Mesodermal cell (in vitro differentiated cells): Measurements from ENCODE around the gene FER.

ENCODE experiments used
- H3K27ac ChIP-seq: 2 replicates; pipeline ENCODE4 v1.7.0; 2013; ENCODE audit warnings: mild to moderate bottlenecking, low read depth, low read length, moderate library complexity; ENCODE audit not compliant: severe bottlenecking
- H3K36me3 ChIP-seq: 2 replicates; pipeline ENCODE4 v1.7.1; 2013; ENCODE audit warnings: mild to moderate bottlenecking, low read length, moderate library complexity; ENCODE audit not compliant: control insufficient read depth, insufficient read depth
- H3K4me1 ChIP-seq: one replicate; pipeline ENCODE4 v1.7.1; 2013; ENCODE audit warnings: mild to moderate bottlenecking, low read length; ENCODE audit not compliant: insufficient read depth, control insufficient read depth, poor library complexity, severe bottlenecking
- H3K4me3 ChIP-seq: 2 replicates; pipeline ENCODE4 v1.7.0; 2013; ENCODE audit warnings: low read length, control low read depth, mild to moderate bottlenecking; ENCODE audit not compliant: insufficient read depth, poor library complexity, severe bottlenecking; ENCODE audit errors: extremely low read depth
- H3K9me3 ChIP-seq: 2 replicates; pipeline ENCODE4 v1.7.1; 2013; ENCODE audit warnings: mild to moderate bottlenecking, low read length, moderate library complexity; ENCODE audit not compliant: control insufficient read depth
- WGBS, 2 experiments: methylation state at CpG; one replicate each; pipeline ENCODE4 v1.1.5; 2013; ENCODE audit warnings: missing lambda C conversion rate in 2 of 2; ENCODE audit not compliant: insufficient coverage in 2 of 2; 5-methylcytosine and 5-hydroxymethylcytosine counted together

Gene FER

DNA sequence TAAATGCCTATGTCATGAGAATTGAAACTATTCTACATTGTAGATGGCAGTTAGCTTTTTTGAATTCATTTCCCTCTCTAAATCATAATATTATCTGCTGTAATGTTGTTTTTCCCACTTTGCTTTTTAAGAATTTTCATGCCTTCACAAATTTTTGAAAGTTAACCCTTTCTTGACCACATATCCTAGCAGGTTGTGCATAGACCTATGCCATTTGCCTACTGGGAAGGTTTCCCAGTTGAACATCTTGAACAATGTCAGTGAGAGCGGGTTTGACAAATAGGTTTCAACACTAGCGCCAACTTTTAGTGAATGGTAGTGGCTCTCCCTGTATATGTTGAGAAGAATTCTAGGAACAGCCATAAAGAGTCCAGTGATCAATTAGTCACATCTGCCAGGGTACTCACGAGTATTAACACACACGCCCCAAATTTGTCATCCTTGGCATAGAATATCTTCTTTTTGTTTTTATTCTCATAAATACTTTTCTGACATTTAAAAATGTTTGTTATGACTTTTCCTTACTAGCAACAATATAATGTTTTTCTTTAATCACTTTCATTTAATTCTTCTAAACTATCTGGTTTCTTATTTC, 354.5 kb downstream of the FER start:
- H3K4me1 ChIP-seq = peaks cover 8% of the 10 kb centered on the region
- H3K4me3 ChIP-seq = no peak overlapping the region
- 94 to 100% methylated on average over 2 of the region's 4 CpGs for WGBS, 2 experiments
- H3K9me3 ChIP-seq = no peaks in the 10 kb centered on the region
- H3K27ac ChIP-seq = no peak overlapping the region
- no peaks in the 10 kb centered on the region for H3K36me3 ChIP-seq

DNA sequence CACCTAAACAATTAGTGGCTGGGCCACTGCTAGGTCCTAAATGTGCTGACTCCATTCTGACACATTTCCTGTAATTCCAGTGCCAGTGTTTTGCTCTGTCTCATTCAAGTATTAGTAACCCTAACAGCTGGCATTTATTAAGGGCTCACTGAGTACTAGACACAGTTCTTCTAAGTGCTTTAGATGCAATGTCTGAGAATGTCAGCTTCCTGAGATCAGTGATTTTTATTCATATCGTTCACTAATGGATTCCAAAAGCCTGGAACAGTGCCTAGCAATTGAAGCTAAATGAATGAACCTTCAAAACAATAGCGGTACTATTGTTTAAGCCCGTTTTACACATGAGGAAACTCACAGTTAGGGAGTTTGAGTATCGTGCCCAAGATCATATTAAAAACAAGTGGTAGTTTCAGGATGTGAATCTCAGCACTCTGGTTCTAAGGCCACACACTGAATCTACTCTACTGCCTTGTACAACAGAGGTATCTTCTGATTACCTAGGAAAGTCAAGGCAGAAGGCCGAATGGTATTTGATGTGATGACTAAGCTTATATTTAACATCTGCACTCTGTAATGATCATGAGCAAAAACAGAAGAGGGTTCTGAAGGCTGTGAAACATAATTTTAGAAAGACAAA, 358.1 kb downstream of the FER start:
- H3K27ac ChIP-seq = peak overlapping the region; percentile 31
- 90 to 91% methylated on average over 3 to 4 of the region's 5 CpGs for WGBS, 2 experiments

DNA sequence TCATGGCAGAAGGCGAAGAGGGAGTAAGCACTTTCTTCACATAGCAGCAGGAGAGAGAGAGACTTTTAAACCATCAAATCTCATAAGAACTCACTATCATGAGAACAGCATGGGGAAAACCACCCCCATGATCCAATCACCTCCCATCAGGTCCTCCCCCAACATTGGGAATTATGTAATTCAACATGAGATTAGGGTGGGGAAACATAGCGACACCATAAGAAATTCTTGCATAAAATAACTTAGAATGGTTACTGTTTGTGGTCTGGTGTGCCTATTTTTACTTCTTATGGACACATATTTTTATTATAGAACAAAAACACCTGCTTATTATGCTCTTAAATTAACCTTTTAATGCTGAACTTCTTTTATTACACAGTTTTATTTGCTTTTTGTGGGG, 364.0 kb downstream of the FER start:
- no peak overlapping the region for H3K4me3 ChIP-seq
- H3K4me1 ChIP-seq = no peaks in the 10 kb centered on the region
- 80% methylated on average over 1 of the region's 2 CpGs; no CpG with 5 or more reads in 1 of the 2 experiments for WGBS, 2 experiments
- no peaks in the 10 kb centered on the region for H3K36me3 ChIP-seq
- H3K9me3 ChIP-seq = no peaks in the 10 kb centered on the region
- no peak overlapping the region for H3K27ac ChIP-seq

More for the DNA sequence above, 358.1 kb downstream of the FER start:
- Histone ChIP-seq H3K4me3 (no peak overlapping the region), H3K36me3 (no peaks in the 10 kb centered on the region), H3K9me3 (no peaks in the 10 kb centered on the region), H3K4me1 (peaks cover 8% of the 10 kb centered on the region)

DNA sequence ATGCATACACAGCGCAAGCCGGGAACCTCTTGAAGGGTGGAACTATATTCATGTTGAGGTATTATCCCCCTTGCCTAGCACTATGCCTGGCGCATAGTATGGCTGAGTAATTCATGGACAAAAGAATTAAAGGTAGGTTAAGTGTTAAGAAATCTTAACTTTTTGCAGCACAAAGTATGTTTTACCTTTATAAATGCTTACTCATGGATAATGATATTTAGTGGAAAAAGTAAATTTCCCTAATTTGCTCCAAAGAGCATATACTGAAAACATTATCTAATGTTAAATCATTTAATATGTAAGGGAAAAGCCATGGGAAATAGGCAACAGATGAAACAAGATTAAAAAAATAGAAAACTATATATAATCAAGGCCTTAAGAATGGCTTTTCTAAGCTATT, 365.9 kb downstream of the FER start:
- Histone ChIP-seq H3K9me3 (no peaks in the 10 kb centered on the region), H3K4me1 (no peaks in the 10 kb centered on the region), H3K27ac (no peak overlapping the region), H3K4me3 (no peak overlapping the region), H3K36me3 (no peaks in the 10 kb centered on the region)
- WGBS, 2 experiments = no CpG with 5 or more reads among the region's 3 CpGs

DNA sequence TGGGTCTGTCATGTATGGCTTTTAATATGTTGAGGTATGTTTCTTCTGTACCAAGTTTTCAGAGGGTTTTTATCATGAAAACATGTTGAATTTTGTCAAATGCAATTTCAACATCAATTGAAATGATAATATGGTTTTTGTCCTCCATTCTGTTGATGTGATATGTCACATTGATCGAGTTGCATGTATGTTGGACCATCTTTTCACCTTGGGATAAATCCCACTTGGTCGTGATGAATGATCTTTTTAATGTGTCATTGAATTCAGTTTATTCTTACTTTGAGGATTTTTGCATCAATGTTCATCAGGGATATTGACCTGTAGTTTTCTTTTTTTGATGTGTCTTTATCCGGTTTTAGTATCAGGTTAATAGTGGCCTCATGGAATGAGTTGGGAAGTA, 373.5 kb downstream of the FER start:
- Histone ChIP-seq H3K4me1 (no peaks in the 10 kb centered on the region), H3K27ac (no peak overlapping the region)
- 95 to 100% methylated on average over 1 to 3 of the region's 3 CpGs for WGBS, 2 experiments

DNA sequence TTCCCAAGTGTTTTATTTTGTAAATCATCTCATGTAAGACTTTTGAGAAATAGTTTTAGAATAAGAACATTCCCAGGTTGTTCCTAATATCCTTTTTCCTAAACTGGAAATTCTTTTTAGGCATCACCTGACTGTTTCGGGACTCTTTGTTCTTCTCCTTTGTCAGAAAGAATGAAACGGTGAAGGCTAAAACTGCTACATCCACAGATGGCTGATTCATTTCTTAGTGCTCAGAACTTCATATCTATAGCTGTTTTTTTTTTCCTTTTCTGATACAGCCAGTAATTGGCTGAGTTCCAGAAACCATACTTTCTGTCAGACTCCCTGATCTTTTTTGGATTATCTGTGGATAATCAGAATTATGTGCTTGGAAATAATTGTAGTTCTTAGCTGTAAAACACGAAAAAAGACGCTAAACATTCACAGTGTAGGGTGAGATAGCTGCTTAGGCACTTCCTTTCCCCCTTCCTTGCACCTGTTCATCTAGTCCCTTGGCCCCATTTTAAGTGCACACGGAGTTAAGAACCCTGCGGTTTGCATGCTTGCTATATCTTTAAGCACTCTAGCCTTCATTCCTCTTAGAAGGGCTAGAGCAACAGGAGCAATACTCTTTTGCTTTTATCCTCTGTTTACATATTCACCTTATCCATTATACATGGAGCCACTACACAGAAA, 378.2 kb downstream of the FER start:
- Histone ChIP-seq H3K9me3 (no peaks in the 10 kb centered on the region), H3K4me1 (no peaks in the 10 kb centered on the region), H3K4me3 (no peak overlapping the region), H3K36me3 (no peaks in the 10 kb centered on the region), H3K27ac (no peak overlapping the region)
- WGBS, 2 experiments = 89 to 91% methylated on average over 6 of the region's 6 CpGs

More for the DNA sequence above, 373.5 kb downstream of the FER start:
- no peak overlapping the region for H3K4me3 ChIP-seq
- H3K36me3 ChIP-seq = no peaks in the 10 kb centered on the region
- H3K9me3 ChIP-seq = no peaks in the 10 kb centered on the region

DNA sequence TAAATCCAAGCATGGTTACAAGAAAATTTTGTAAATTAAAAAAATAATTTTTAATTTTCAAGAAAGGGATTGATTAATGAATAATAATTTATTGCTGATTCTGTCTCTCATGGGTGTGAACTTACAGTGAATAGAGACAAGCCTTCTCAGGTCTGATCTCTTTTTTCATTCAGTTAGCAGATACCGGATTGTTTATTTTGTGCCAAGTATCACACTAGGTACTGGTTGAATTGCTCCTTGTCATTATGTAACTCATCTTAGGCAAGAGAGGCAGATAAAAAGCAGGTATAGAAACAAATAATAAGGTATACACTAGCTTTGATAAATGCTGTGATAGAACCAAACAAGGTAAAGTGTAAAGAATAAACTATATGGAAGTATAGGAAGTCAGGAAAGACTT, 378.8 kb downstream of the FER start:
- Histone ChIP-seq H3K4me3 (no peak overlapping the region), H3K36me3 (no peaks in the 10 kb centered on the region), H3K9me3 (no peaks in the 10 kb centered on the region), H3K27ac (no peak overlapping the region), H3K4me1 (no peaks in the 10 kb centered on the region)
- WGBS, 2 experiments = 100% methylated on average over 1 of the region's 1 CpG; no CpG with 5 or more reads in 1 of the 2 experiments

DNA sequence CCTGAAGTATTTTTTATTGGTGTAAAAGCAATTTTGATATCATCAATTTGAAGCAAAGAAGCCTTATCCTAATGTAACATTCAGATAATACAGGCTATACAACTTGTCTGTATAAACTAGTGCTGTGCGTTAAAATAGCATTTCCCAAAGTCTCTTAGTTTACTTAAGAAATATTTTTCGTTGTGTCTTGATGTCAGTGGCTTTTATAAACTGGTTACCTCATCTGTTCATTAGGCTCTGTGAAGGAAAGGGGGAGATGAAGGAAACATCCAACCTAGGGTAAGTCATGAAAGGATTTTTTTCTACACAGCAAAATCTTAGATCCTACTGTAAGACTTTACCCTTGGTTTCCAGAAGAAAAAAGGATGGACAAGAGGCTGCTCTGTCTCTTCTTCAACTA, 389.2 kb downstream of the FER start:
- no CpG with 5 or more reads among the region's 2 CpGs for WGBS, 2 experiments
- Histone ChIP-seq H3K4me3 (no peak overlapping the region), H3K36me3 (no peaks in the 10 kb centered on the region), H3K9me3 (no peaks in the 10 kb centered on the region), H3K27ac (no peak overlapping the region), H3K4me1 (no peaks in the 10 kb centered on the region)

DNA sequence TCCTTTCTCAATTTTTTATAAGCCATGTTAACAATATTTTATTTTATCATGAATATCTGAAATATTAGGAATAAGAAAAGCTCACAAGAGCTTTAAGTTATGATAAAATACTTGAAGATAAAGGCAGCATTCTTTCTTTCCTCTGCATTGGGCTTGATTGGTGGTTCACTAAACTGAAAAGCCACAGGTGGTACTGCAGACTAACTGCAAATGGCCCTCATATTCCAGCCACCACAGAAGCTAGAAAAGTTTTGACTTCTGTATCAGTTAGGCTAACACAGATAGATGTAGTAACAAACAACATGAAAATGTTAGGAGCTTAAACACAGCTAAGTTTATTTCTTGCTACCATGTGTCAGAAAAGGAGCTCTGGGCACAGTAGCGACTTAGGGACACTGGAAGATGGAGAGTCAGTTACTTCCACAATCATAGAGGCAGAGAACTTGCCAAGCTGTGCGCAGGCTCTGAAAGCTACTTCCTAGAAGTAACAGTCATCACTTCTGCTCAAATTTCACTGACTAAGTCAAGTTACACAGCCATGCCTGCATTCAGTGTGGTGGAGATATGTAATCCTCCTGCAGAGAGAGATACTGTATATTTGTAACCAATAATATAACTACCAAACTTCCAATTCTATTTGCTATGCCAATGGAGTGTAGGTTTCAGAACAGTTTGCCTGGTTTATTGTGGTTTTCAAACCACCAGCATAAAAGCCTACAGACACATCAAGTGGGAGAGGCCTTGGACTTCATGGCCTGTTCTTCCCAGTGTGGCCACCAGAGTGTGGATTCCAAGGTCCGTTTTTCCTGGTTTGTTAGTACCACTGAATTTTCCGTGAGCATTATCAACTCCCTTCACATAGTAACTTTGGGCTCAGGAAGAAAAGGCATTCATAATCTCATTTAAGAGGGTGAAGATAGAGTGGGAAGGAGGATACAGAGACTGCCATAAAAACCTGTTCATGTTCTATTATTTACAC, 393.8 kb downstream of the FER start:
- H3K9me3 ChIP-seq = no peaks in the 10 kb centered on the region
- H3K36me3 ChIP-seq = no peaks in the 10 kb centered on the region
- no peak overlapping the region for H3K27ac ChIP-seq
- H3K4me1 ChIP-seq = no peaks in the 10 kb centered on the region
- H3K4me3 ChIP-seq = no peak overlapping the region
- 80 to 100% methylated on average over 1 of the region's 4 CpGs for WGBS, 2 experiments

DNA sequence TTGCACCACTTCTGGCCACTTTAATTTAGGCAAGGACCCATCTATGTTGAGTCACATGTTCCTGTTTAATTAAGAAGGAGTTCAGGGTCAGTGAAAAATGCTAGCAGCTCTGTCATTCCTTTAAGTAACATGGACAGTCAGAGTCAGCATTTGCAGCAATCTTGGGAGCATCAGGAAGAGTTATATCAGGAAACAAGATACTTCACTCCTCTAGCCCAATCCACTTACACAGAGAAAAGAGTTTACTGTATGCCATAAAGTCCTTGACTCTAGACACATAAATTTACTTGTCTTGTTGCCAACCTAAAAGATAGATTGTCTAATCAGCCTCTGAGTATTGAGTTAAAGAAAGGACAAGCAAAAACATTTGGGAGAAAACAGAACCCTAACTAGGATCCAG, 395.3 kb downstream of the FER start:
- Histone ChIP-seq H3K36me3 (no peaks in the 10 kb centered on the region), H3K4me1 (no peaks in the 10 kb centered on the region), H3K27ac (peak overlapping the region; percentile 19), H3K9me3 (no peaks in the 10 kb centered on the region), H3K4me3 (no peak overlapping the region)
